ENCODE data around the gene MAFB.

DNA sequence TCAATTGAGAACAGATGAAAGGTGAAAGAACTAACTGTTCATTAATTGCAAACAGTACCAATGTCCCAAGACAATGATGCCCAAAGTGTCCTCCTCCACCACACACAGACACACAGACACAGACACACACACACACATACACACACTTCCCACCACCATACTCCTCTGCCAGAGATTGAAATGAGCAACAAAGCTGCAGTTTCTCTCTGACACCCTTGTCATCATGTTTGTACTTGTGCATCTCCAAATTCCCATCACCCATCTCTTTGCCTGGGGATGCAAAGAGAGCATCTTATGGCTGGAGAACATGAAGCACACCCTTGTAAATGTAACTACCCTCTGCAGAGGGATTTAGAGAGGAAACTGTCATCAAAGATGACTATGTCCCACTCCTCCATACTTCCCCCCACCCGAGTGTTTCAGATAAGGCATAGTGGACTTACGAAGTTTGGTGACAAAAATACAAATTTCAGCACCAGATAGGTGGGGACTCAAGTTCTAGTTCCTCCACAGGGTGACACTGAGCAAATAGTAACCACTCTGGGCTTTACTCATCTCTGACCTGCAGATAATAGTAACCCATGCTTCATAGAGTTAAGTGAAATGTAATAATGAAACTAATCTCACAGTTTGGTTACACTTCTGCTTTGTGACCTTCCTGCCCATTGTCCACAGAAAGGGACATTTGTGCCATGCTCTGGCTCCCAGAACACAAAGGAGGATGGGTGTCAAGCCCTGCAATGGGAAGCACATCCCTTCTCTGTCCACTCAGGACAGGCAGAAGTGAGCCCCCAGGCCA, 8.7 kb downstream of the MAFB start:
- TF ChIP-seq, protein P1, sequence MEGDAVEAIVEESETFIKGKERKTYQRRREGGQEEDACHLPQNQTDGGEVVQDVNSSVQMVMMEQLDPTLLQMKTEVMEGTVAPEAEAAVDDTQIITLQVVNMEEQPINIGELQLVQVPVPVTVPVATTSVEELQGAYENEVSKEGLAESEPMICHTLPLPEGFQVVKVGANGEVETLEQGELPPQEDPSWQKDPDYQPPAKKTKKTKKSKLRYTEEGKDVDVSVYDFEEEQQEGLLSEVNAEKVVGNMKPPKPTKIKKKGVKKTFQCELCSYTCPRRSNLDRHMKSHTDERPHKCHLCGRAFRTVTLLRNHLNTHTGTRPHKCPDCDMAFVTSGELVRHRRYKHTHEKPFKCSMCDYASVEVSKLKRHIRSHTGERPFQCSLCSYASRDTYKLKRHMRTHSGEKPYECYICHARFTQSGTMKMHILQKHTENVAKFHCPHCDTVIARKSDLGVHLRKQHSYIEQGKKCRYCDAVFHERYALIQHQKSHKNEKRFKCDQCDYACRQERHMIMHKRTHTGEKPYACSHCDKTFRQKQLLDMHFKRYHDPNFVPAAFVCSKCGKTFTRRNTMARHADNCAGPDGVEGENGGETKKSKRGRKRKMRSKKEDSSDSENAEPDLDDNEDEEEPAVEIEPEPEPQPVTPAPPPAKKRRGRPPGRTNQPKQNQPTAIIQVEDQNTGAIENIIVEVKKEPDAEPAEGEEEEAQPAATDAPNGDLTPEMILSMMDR (conservative IDR thresholded peaks at IDR 0.05 in 1 of 2, IDR thresholded peaks at IDR 0.05 in 1 of 2; ENCODE audit: low read depth in 1 of 2, low read length in 2 of 2), result no peak
- no peak for TF ChIP-seq EZH2 (IDR thresholded peaks at IDR 0.05; ENCODE audit: low read length, missing control alignments)

All from fibroblast of lung (primary cell).